Aorta (tissue), 5 donors: ENCODE results near the gene CCDC70. TPM values are rescaled to one million over a fixed set of nuclear protein-coding genes. Genes with fewer than 3 reads are reported as not detected.
"Not testable (repeated sequence)": the region's sequence is repeated elsewhere in the genome, so short reads cannot be mapped to it uniquely, and the experiment has no call there.

Source experiments
- ATAC-seq: fragments of 200-7000 bp; cut with Tn5 transposase; one replicate; pipeline ENCODE4 v1.9.1; 2022; ENCODE audit warnings: moderate library complexity; ENCODE audit not compliant: low FRiP score
- DNase-seq, 2 donors: peaks; one replicate each; pipeline ENCODE4 v3.0.0-alpha.2; 2020
- H3K27ac ChIP-seq, 2 donors: one replicate each; pipeline ENCODE4 v1.5.1; 2013; ENCODE audit warnings: low read length in 2 of 2, mild to moderate bottlenecking in 2 of 2, moderate library complexity in 2 of 2, control low read depth in 1 of 2, inconsistent platforms in 1 of 2, low read depth in 1 of 2
- H3K27me3 ChIP-seq, 2 donors: one replicate each; pipeline ENCODE4 v1.6.1; 2013; ENCODE audit warnings: control low read depth in 1 of 2, low read length in 1 of 2, mild to moderate bottlenecking in 1 of 2, moderate library complexity in 1 of 2; ENCODE audit not compliant: insufficient read depth in 2 of 2, control insufficient read depth in 1 of 2
- H3K36me3 ChIP-seq, 2 donors: one replicate each; pipeline ENCODE4 v1.6.1; 2013; ENCODE audit warnings: control low read depth in 1 of 2, low read length in 1 of 2, mild to moderate bottlenecking in 1 of 2; ENCODE audit not compliant: insufficient read depth in 2 of 2, control insufficient read depth in 1 of 2
- H3K4me1 ChIP-seq, 2 donors: one replicate each; pipeline ENCODE4 v1.6.1; 2013; ENCODE audit warnings: low read length in 2 of 2, control low read depth in 1 of 2, mild to moderate bottlenecking in 1 of 2, moderate library complexity in 1 of 2; ENCODE audit not compliant: insufficient read depth in 2 of 2, control insufficient read depth in 1 of 2
- H3K4me3 ChIP-seq, 2 donors: one replicate each; pipeline ENCODE4 v1.5.1; 2013; ENCODE audit warnings: low read length in 2 of 2, control low read depth in 1 of 2, mild to moderate bottlenecking in 1 of 2
- H3K9me3 ChIP-seq: one replicate; pipeline ENCODE4 v1.6.1; 2013; ENCODE audit warnings: mild to moderate bottlenecking, low read length; ENCODE audit not compliant: control insufficient read depth
- WGBS, 2 donors: extraction: QIAGEN DNeasy Blood & Tissue Kit; methylation state at CpG; one replicate each; pipeline ENCODE4 v1.1.7; 2013; 5-methylcytosine and 5-hydroxymethylcytosine counted together
- intact Hi-C, 2 donors: fragments of 100-400 bp; cut with DNase I; formaldehyde crosslinking; loops; one replicate each; pipeline versions ENCODE4 v1.14.2 to v1.15.0; 2022
- polyA plus RNA-seq, 2 donors: library from polyadenylated mRNA; stranded (reverse); fragments of 200-250 nt; gene quantifications; one replicate each; pipeline ENCODE4 v1.2.3, GENCODE V29; 2013
- total RNA-seq, 2 donors: library from RNA; stranded (reverse); fragmentation: NEBNext Ultra II Directional; extraction: Animal tissue kit (Norgen Biotek cat#: 25700); gene quantifications; one replicate each; pipeline ENCODE4 v1.2.1, GENCODE V29; 2021
- donor health status: healthy with polysubstance abuse.
- donor health status: Bipolar disorder and iron deficiency.
- donor health status: DM: no; HTN: no; CAD: no.
- donor health status: DM: no; HTN: no; CAD: no.
- donor health status: DM: yes; HTN: yes; CAD: no.

Gene CCDC70
- total and polyA plus RNA-seq, 4 donors: not detected

GRCh38 chr13:51818781-51819511 lies 42.8 kb upstream of the CCDC70 start:
- H3K4me1 ChIP-seq: no peaks in the 10 kb centered on the region
- H3K36me3 ChIP-seq: no peaks in the 10 kb centered on the region
- no peaks in the 10 kb centered on the region for H3K27me3 ChIP-seq
- H3K27ac ChIP-seq: no peak overlapping the region
- peak; percentile 49 for ATAC-seq
- no peak overlapping the region for H3K4me3 ChIP-seq
- intact Hi-C loops: loop anchor here (5.0 to 10.0 kb wide), 3 partner anchors 196 to 376 kb away; partner anchors contain the start of genes NEK5 (in 2 of the 2), ALG11 (in 1 of the 2) and ATP7B (in 1 of the 2)
- no peaks in the 10 kb centered on the region for H3K9me3 ChIP-seq
- 59 to 60% methylated on average over 9 of the region's 9 CpGs for WGBS, 2 donors
- peak; percentile 76 to 85 for DNase-seq

- no peak for ATAC-seq
- Histone ChIP-seq H3K9me3 (no peaks in the 10 kb centered on the region), H3K4me1 (no peaks in the 10 kb centered on the region), H3K27ac (no peak overlapping the region), H3K36me3 (no peaks in the 10 kb centered on the region), H3K4me3 (no peak overlapping the region), H3K27me3 (no peaks in the 10 kb centered on the region)
- whole genome bisulfite sequencing, 2 donors: 60 to 64% methylated on average over 3 of the region's 3 CpGs
- intact Hi-C loops: loop anchor here (5.0 to 10.0 kb wide), 3 partner anchors 195 to 375 kb away; partner anchors contain the start of genes NEK5 (in 2 of the 2), ALG11 (in 1 of the 2) and ATP7B (in 1 of the 2)
- DNase-seq: no peak
Measured at GRCh38 chr13:51819544-51819943, 42.2 kb upstream of the CCDC70 start.

GRCh38 chr13:51820016-51820597 lies 41.7 kb upstream of the CCDC70 start:
- no peaks in the 10 kb centered on the region for H3K36me3 ChIP-seq
- no peaks in the 10 kb centered on the region for H3K4me1 ChIP-seq
- no peak overlapping the region for H3K4me3 ChIP-seq
- H3K9me3 ChIP-seq: no peaks in the 10 kb centered on the region
- intact Hi-C loops: no loop called here
- 89 to 93% methylated on average over 4 of the region's 4 CpGs for WGBS, 2 donors
- no peak overlapping the region for H3K27ac ChIP-seq
- ATAC-seq (no peak), DNase-seq (no peak)
- no peaks in the 10 kb centered on the region for H3K27me3 ChIP-seq

GRCh38 chr13:51821606-51822005 lies 40.2 kb upstream of the CCDC70 start:
- H3K9me3 ChIP-seq: no peaks in the 10 kb centered on the region
- no peak for DNase-seq
- H3K36me3 ChIP-seq: no peaks in the 10 kb centered on the region
- ATAC-seq: no peak
- 81 to 94% methylated on average over 2 of the region's 2 CpGs for WGBS, 2 donors
- H3K27me3 ChIP-seq: no peaks in the 10 kb centered on the region
- H3K4me1 ChIP-seq: no peaks in the 10 kb centered on the region
- H3K27ac ChIP-seq: no peak overlapping the region
- intact Hi-C loops: no loop called here
- no peak overlapping the region for H3K4me3 ChIP-seq

GRCh38 chr13:51822106-51822815 lies 39.5 kb upstream of the CCDC70 start:
- Histone ChIP-seq H3K4me1 (no peaks in the 10 kb centered on the region), H3K27ac (no peak overlapping the region), H3K36me3 (no peaks in the 10 kb centered on the region), H3K4me3 (no peak overlapping the region), H3K27me3 (no peaks in the 10 kb centered on the region), H3K9me3 (no peaks in the 10 kb centered on the region)
- intact Hi-C loops: no loop called here
- 92% methylated on average over 13 of the region's 13 CpGs for WGBS, 2 donors
- no peak for ATAC-seq
- no peak for DNase-seq

- Histone ChIP-seq H3K27ac (no peak overlapping the region), H3K27me3 (no peaks in the 10 kb centered on the region), H3K36me3 (no peaks in the 10 kb centered on the region), H3K9me3 (no peaks in the 10 kb centered on the region), H3K4me1 (no peaks in the 10 kb centered on the region), H3K4me3 (no peak overlapping the region)
- ATAC-seq (no peak), DNase-seq (no peak)
- intact Hi-C loops: no loop called here
- WGBS, 2 donors: 92 to 95% methylated on average over 2 of the region's 2 CpGs
Measured at GRCh38 chr13:51823359-51823758, 38.4 kb upstream of the CCDC70 start.

GRCh38 chr13:51823863-51824262 lies 37.9 kb upstream of the CCDC70 start:
- Histone ChIP-seq H3K4me3 (no peak overlapping the region), H3K4me1 (no peaks in the 10 kb centered on the region)
- ATAC-seq: no peak

GRCh38 chr13:51824712-51825111 lies 37.1 kb upstream of the CCDC70 start:
- H3K4me1 ChIP-seq, DNase-seq, intact Hi-C loops, H3K27ac ChIP-seq, H3K36me3 ChIP-seq, ATAC-seq, H3K27me3 ChIP-seq, H3K4me3 ChIP-seq, H3K9me3 ChIP-seq: not testable (repeated sequence)
- WGBS, 2 donors: 86 to 90% methylated on average over 10 to 11 of the region's 11 CpGs

More at GRCh38 chr13:51823863-51824262, 37.9 kb upstream of the CCDC70 start:
- intact Hi-C loops: no loop called here
- no peaks in the 10 kb centered on the region for H3K9me3 ChIP-seq
- DNase-seq: no peak
- no peak overlapping the region for H3K27ac ChIP-seq
- no peaks in the 10 kb centered on the region for H3K27me3 ChIP-seq
- H3K36me3 ChIP-seq: no peaks in the 10 kb centered on the region
- 76% methylated on average over 2 of the region's 2 CpGs for WGBS, 2 donors
